ENCODE results near the gene SERPINB6.
"Not testable (repeated sequence)": the region's sequence is repeated elsewhere in the genome, so short reads cannot be mapped to it uniquely, and the experiment has no call there.

Gene SERPINB6

GRCh38 chr6:2977799-2978590, 6.6 kb upstream of the SERPINB6 start:
- no peak for DNase-seq (ENCODE audit: low spot score)

GRCh38 chr6:2977290-2977689, 5.9 kb upstream of the SERPINB6 start:
- DNase-seq (ENCODE audit: low spot score), result no peak

GRCh38 chr6:2976571-2977085, 5.3 kb upstream of the SERPINB6 start:
- DNase-seq (ENCODE audit: low spot score), result no peak

- no peak for DNase-seq (ENCODE audit: low spot score)
These were observed 4.7 kb upstream of the SERPINB6 start for GRCh38 chr6:2976060-2976459.

- DNase-seq (ENCODE audit: low spot score), result no peak
These were observed 2.3 kb upstream of the SERPINB6 start for GRCh38 chr6:2973676-2974075.

GRCh38 chr6:2973180-2973579, 1.8 kb upstream of the SERPINB6 start:
- not testable (repeated sequence) for DNase-seq (ENCODE audit: low spot score)

GRCh38 chr6:2972685-2973084, 1.3 kb upstream of the SERPINB6 start:
- not testable (repeated sequence) for DNase-seq (ENCODE audit: low spot score)

GRCh38 chr6:2972219-2972487, 786 bp upstream of the SERPINB6 start:
- not testable (repeated sequence) for DNase-seq (ENCODE audit: low spot score)

- DNase-seq (ENCODE audit: low spot score), result peak; percentile 67
These were observed 481 bp downstream of the SERPINB6 start for GRCh38 chr6:2970753-2971419.

- DNase-seq (ENCODE audit: low spot score), result no peak
These were observed 1.2 kb downstream of the SERPINB6 start for GRCh38 chr6:2970034-2970685.

- DNase-seq (ENCODE audit: low spot score), result no peak
These were observed 1.8 kb downstream of the SERPINB6 start for GRCh38 chr6:2969549-2969948.

- no peak for DNase-seq (ENCODE audit: low spot score)
These were observed 2.7 kb downstream of the SERPINB6 start for GRCh38 chr6:2968600-2969135.

GRCh38 chr6:2967936-2968335, 3.4 kb downstream of the SERPINB6 start:
- DNase-seq (ENCODE audit: low spot score), result no peak

GRCh38 chr6:2966347-2966746, 5.0 kb downstream of the SERPINB6 start:
- no peak for DNase-seq (ENCODE audit: low spot score)

GRCh38 chr6:2964793-2965505, 6.4 kb downstream of the SERPINB6 start:
- no peak for DNase-seq (ENCODE audit: low spot score)

GRCh38 chr6:2963756-2964155, 7.6 kb downstream of the SERPINB6 start:
- no peak for DNase-seq (ENCODE audit: low spot score)

- no peak for DNase-seq (ENCODE audit: low spot score)
These were observed 8.7 kb downstream of the SERPINB6 start for GRCh38 chr6:2962636-2963035.

GRCh38 chr6:2962004-2962403, 9.4 kb downstream of the SERPINB6 start:
- DNase-seq (ENCODE audit: low spot score), result peak; percentile 38

- DNase-seq (ENCODE audit: low spot score), result no peak
These were observed 9.9 kb downstream of the SERPINB6 start for GRCh38 chr6:2961506-2961905.

GRCh38 chr6:2960935-2961334, 10.4 kb downstream of the SERPINB6 start:
- no peak for DNase-seq (ENCODE audit: low spot score)

GRCh38 chr6:2959909-2960719, 11.3 kb downstream of the SERPINB6 start:
- peak; percentile 40 for DNase-seq (ENCODE audit: low spot score)
